HG02763 (cell line): ENCODE results near the gene ETF1.
A peak's percentile ranks its signal among the peaks of the same experiment; 100 is the strongest.
"Not testable (repeated sequence)": the region's sequence is repeated elsewhere in the genome, so short reads cannot be mapped to it uniquely, and the experiment has no call there.

Experiments used
- ATAC-seq: cut with Tn5 transposase; IDR thresholded peaks from one replicate; pipeline ENCODE4 v1.9.1; 2021; ENCODE audit warnings: mild to moderate bottlenecking, moderate library complexity; ENCODE audit not compliant: unreplicated experiment

Gene ETF1

DNA sequence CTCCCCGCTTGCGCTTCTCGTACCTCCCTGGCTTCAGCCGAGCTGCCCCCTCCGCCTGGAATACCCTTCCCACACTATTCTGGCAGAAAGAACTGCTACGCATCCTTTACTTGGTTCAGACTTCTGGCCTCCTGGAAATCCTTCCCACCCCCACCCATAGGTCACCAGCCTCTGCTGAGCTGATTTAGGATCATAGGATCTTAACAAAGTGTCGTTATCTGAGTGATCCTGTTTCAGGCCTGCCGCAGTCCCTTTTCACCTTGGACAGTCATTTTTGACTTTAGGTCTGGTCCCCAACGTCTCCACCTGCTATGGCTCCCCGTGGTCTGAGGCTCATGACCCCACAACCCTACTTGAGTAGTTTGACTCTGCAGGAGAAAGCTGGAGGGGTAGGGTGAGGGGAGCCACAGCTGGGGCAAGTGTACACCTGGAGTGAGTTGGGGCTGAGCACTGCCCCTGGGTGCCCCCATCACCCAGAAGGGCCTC, 50.4 kb downstream of the ETF1 start:
- no peak for ATAC-seq

DNA sequence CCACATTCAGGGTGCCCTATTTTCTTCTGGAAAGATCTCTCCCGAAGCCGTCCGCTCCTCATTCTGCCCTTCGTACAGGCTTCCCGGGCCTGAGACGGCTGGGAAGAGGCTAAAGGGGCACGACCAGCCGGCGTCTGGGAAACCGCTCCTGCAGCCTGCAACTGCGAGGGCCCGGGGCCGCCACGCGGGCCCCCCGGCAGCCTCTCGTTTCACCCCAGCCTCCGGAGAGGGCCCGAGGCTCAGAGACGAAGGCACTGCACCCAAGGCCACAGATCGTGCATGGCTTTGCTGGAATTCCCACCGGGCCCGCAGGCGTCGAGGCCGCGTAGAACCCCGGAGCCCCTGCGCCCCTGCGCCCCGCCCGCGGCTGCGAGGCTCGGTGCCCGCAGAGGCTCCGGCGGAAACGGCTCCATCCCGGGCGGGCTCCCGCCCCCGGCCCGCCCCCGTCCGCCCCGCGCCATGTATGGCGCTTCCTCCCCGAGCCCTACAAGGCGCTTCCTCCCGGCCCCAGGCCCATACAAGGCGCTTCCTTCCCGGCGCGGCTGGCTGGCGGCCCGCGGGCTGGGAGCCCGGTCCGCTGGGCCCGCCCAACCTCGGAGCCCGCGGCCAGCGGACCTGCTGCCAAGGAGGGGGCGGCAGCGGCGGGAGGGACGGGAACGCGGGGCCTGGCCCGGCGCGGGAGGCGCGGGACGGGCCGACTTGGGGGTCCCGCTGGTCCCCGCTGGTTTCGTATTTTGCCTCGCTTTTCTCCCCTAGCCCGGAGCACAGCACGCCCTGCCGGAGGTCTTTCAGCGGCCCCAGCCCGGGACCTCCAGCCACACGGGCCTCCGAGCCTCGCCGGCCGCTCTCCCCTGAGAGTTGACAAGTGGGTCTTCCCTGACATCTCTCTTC, 51.1 kb downstream of the ETF1 start:
- ATAC-seq, result peak; percentile 93

DNA sequence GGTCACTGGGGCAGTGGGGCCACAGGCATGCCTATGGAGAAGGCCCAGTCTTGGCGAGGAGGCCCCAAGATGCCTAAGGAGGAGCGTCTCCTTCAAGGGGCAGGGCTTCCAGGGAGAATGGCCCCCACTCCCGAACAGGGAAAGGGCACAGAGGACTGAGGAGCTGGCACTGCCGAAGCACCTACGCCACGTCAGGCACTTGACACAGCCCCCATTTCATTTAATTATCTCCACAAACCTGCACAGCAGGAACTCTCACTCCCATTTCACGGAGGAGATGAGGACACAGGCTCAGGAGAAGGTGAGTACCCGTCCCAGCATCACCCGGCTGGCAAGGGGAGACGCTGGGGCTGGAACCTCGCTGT, 51.8 kb downstream of the ETF1 start:
- no peak for ATAC-seq

DNA sequence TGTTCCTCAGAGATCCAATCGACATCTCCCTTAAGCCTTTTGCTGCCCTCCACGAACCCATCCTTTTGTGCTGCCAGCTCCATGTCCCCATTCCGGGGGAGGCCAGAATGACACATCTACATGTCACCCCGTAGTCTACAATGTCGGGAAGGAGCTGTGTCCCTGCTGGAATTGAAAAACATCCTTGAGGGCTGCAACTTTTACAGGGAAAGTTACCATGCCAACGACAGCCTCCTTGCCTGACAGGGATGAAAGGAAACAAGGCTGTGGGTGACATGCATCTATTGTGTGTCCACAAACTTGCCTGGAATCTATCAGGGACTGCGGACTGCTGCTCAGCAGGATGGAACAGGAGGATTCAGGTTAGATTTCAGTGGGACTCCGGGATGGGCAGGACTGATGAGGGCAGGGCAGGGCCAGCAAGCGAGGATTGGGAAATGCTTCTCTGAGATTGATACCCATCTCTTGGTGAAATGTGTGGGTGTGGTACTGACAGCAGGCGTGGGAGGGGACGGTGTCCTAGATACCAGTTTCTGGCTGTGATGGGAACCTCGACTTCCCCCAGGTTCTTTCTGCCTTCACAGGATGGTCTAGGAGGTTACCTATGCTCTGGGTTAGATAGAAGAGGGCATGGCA, 52.3 kb downstream of the ETF1 start:
- no peak for ATAC-seq

DNA sequence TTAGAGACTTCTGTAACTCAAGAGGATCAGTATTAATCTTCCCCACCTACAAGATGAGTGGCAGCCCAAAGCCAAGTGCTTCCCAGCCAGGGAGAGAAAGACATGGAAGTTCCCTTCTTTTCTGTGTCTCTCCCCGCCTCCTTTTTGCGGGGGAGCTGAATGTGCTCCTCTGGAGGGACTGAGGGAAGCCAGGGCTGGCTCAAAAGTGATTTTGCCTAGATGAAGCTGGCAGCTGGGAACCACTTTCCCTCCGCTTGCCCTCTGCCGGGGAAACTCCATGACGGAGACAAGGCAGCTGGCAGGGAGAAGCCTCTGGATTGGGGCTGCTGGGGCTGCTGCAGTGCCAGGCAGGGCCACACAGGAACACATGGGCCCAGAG, 53.4 kb downstream of the ETF1 start:
- ATAC-seq, result no peak

DNA sequence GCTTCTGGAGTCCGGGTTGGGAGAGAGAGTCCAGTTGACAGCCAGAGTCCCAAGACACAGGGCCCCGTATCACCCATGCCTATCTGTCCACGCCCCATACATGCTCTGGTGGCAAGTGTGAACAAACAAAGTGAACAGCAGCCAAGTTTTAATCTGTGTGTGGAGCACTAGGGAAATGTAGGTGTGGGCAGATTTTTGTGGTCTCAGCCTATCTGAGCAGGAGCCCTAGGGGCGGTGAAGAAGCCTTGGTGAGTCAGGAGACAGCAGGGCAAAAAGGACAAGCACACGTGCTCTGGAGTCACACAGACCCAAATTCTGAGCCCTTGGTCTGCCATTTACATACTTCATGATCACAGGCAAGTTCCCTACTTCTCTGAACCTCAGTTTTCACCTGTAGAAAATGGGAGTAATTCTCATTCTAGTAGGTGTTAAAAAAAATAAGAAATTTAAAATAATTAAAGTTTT, 54.5 kb downstream of the ETF1 start:
- no peak for ATAC-seq

DNA sequence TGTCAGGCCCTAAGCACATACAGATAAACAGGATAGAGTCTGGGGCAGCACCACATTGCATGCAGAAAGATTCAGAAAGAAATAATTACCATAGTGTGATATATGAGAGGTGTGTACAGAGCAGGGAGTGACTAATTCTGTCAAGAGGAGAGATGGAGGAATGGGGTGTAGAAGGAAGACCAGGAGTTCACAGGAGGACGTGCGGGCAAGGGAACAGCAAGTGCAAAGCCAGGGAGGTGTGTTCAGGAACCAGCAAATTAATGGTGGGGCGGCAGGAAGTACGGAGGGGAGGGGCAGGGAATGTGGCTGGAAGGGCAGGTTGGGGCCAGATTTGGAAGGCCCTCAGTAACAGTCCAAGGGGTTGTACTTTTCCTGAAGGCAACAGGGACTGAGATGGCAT, 60.4 kb downstream of the ETF1 start:
- ATAC-seq, result no peak

DNA sequence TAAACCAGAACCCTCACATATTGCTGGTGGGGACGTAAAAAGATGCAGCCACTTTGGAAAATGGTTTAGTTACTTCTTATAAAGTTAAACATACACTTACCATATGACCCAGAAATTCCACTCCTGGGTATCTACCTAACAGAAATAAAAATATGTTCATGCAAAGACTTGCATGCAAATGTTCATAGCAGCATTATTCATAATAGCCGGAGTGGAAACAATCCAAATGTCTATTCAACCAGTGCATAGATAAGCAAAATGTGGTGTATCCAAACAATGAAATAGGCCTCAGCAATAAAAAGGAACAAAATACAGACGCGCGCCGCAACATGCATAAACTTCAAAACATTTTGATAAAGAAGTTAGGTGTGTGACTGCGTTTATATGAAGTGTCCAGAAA, 66.1 kb downstream of the ETF1 start:
- ATAC-seq, result no peak

DNA sequence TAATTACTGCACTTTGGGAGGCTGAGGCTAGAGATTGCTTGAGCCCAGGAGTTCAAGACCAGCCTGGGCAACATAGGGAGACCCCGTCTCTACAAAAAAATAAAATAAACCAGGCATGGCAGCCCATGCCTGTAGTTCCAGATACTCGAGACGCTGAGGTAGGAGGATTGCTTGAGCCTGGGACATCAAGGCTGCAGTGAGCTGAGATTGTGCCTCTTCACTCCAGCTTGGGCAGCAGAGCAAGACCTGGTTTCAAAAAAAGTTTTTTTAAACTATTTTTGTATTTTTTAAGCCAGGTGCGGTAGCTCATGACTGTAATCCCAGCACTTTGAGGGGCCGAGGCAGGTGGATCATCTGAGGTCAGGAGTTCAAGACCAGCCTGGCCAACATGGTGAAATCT, 69.9 kb downstream of the ETF1 start:
- not testable (repeated sequence) for ATAC-seq

DNA sequence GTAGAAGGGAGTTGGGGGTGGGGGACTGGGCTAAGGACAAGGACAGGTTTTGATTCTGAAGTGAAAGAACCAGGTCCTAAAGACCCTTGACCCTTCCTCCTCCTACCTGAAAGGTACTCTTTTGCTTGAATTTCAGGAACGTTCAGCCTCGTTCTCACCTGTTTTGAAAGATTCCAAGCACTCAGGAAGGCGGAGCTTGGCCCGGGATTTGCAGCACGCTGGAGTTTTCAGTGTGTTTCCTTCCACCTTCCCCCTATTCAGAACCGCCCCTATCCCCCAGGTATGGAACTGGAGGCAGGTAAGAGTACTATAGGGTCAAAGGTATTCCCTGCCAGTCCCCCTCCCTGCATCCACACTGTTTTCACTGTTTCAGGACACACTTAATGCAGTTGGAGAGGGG, 70.7 kb downstream of the ETF1 start:
- ATAC-seq, result no peak

DNA sequence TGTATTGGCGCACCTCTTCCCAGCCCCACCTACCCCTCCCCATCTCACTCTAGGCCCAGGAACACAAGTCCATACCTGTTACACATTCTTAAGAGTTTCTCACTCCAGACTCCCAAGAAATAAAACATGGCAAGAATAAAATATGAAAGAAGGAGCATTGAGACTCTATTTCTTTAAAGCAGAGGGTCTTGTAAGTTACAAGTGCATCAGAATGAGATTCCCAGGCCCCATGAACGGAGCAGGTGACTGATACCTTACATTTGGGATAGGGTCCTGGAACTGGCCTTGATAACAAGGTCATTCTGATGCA, 72.0 kb downstream of the ETF1 start:
- no peak for ATAC-seq

DNA sequence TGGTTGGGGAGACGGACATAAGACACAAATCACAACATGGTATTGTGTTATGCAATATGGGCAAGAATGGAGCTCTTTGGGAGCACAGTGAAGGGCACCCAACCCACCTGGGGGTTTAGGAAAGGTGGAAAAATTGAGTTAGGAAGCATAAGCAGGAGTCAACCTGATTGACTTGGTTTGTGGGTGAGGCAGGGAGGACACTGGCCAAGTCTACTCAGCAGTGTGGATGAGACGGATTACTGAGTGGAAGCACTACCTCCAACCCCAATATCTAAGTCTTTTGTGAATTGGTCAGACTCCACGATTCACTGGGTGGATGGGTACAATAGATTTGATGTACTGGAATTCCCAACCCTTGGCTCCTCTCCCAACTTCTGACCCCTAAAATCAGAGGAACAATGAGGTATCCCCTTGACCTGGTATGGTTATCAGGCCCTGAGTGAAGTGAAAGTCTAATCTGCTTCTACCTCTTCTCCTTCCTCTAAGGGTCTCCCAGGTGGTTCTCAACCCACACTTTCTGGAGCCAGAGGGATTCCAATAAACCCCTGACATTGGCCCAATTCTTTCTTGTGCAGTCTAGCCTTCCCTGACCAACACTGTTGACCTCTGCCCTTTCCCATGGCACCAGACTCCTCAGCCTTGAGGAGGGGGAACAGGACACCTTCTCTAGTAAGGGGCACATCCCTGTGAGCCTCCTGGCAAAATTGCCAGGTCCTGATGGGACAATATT, 72.5 kb downstream of the ETF1 start:
- no peak for ATAC-seq

DNA sequence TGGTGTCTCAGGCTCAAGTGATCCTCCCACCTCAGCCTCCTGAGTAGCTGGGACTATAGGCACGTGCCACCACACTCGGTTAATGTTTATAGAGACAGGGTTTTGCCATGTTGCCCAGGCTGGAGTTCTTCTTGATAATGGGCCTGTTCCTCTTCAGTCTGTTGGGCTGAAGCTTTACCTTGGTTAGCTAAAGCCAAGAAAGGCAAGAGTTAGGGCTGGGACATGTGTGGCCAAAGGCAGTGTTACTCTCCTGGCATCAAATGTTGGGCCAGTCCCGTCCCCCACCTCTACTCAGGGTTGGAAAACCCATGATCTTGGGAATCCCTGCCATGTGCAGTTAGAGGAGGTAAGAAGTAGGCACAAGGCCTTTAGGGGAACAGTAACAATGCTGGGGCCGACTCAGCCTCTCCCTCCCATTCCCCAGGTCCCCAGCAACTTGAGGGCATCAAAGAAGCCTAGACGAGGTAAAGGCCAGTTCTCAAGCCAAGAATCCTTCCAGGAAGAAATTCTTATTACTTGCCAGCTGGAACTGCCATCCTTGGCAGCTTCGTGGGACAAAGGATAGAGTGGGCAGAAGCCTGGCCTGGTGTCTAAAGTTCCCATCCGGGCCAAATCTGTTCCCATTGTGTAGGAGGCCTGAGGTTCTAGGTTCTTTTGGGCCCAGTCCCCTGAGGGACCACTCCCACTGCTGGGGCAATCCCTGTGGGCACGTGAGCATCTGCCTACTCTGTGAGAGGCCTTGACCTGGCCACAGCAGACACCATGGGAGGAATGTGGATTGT, 73.3 kb downstream of the ETF1 start:
- no peak for ATAC-seq

DNA sequence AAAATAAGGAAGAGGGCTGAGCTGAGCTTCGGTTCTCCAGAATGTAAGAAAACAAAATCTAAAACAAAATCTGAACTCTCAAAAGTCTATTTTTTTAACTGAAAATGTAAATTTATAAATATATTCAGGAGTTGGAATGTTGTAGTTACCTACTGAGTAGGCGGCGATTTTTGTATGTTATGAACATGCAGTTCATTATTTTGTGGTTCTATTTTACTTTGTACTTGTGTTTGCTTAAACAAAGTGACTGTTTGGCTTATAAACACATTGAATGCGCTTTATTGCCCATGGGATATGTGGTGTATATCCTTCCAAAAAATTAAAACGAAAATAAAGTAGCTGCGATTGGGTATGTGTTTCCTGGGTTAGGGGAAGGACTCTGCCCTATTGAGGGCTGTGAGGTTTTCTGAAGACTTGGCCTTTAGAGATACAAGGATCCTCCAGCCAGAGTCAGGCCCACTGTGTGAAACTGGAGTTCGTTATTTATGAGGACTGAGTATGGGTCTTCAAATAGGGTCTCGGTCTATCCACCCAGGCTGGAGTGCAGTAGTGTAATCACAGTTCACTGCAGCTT, 74.0 kb downstream of the ETF1 start:
- ATAC-seq, result no peak

DNA sequence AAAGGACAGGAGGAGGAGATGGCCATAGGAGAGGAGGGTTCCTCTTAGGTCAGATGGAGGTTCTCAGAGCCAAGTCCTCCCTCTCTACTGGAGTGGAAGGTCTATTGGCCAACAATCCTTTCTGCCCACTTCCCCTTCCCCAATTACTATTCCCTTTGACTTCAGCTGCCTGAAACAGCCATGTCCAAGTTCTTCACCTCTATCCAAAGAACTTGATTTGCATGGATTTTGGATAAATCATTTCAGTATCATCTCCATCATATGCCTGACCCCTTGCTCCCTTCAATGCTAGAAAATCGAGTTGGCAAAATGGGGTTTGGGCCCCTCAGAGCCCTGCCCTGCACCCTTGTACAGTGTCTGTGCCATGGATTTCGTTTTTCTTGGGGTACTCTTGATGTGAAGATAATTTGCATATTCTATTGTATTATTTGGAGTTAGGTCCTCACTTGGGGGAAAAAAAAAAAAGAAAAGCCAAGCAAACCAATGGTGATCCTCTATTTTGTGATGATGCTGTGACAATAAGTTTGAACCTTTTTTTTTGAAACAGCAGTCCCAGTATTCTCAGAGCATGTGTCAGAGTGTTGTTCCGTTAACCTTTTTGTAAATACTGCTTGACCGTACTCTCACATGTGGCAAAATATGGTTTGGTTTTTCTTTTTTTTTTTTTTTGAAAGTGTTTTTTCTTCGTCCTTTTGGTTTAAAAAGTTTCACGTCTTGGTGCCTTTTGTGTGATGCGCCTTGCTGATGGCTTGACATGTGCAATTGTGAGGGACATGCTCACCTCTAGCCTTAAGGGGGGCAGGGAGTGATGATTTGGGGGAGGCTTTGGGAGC, 74.7 kb downstream of the ETF1 start:
- ATAC-seq, result no peak

DNA sequence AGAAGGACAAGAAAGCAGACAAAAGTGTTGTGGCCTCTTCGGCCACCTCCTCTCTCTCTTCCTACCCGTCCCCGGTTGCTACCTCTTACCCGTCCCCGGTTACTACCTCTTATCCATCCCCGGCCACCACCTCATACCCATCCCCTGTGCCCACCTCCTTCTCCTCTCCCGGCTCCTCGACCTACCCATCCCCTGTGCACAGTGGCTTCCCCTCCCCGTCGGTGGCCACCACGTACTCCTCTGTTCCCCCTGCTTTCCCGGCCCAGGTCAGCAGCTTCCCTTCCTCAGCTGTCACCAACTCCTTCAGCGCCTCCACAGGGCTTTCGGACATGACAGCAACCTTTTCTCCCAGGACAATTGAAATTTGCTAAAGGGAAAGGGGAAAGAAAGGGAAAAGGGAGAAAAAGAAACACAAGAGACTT, 75.3 kb downstream of the ETF1 start:
- no peak for ATAC-seq

DNA sequence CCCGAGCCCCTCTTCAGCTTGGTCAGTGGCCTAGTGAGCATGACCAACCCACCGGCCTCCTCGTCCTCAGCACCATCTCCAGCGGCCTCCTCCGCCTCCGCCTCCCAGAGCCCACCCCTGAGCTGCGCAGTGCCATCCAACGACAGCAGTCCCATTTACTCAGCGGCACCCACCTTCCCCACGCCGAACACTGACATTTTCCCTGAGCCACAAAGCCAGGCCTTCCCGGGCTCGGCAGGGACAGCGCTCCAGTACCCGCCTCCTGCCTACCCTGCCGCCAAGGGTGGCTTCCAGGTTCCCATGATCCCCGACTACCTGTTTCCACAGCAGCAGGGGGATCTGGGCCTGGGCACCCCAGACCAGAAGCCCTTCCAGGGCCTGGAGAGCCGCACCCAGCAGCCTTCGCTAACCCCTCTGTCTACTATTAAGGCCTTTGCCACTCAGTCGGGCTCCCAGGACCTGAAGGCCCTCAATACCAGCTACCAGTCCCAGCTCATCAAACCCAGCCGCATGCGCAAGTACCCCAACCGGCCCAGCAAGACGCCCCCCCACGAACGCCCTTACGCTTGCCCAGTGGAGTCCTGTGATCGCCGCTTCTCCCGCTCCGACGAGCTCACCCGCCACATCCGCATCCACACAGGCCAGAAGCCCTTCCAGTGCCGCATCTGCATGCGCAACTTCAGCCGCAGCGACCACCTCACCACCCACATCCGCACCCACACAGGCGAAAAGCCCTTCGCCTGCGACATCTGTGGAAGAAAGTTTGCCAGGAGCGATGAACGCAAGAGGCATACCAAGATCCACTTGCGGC, 75.9 kb downstream of the ETF1 start:
- no peak for ATAC-seq

DNA sequence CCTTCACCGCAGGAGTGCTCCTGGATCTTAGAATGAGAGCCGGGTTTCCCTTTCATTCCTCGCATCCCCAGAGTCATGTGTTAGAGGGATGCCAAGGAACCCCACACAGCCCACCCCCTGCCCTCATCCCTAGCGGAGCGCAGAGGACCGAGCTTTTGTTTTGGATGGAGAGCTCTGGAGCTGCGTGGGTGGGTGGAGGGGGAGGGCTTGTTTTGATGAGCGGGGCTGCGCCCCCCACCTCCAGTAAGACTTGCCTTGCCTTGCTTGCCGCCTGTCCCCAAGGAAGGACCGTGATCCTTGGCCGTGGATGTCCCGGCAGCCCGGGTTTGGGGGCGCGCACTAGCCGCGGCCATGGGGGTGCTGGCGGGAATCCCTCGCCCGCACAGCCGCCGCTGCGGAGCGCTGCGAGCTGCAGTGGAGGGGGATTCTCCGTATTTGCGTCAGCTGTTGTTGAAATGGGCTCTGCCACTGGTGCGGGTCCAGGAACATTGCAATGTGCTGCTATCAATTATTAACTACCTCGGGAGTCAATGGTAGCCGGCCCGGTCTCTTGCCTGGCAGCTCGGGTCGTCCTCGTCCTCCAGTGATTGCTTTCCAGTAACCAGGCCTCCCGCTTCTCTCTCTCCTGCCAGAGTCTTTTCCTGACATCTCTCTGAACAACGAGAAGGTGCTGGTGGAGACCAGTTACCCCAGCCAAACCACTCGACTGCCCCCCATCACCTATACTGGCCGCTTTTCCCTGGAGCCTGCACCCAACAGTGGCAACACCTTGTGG, 76.7 kb downstream of the ETF1 start:
- ATAC-seq, result no peak
